CD4-positive, alpha-beta memory T cell (primary cell): Measurements from ENCODE around the gene TMCC2. TPM values are rescaled to one million over a fixed set of nuclear protein-coding genes. Genes with fewer than 3 reads are reported as not detected.

Experiments
- CTCF ChIA-PET: fragments of 350-600 bp; sonication (Branson Sonifier 250); formaldehyde crosslinking; loops from one replicate; lab custom pipeline; 2021; ENCODE audit warnings: inconsistent platforms; ENCODE audit not compliant: partially characterized antibody; lab: Charles Lee
- POLR2A ChIA-PET: fragments of 350-600 bp; sonication (Branson Sonifier 250); formaldehyde crosslinking; loops from one replicate; lab custom pipeline; 2021; ENCODE audit not compliant: partially characterized antibody; lab: Charles Lee
- DNase-seq, 5 donors: peaks; one replicate each; pipeline versions ENCODE4 v3.0.0 to v3.0.0-alpha.2; 2020 to 2022; ENCODE audit warnings: mixed read lengths in 1 of 5
- H3K27ac ChIP-seq: one replicate; pipeline ENCODE4 v1.7.0; 2013; ENCODE audit warnings: low read depth, low read length
- H3K27me3 ChIP-seq: 2 replicates; pipeline ENCODE4 v1.7.0; 2013; ENCODE audit warnings: mild to moderate bottlenecking, low read length, moderate library complexity; ENCODE audit not compliant: insufficient read depth
- H3K36me3 ChIP-seq: 2 replicates; pipeline ENCODE4 v1.7.0; 2013; ENCODE audit warnings: mild to moderate bottlenecking, low read length, moderate library complexity; ENCODE audit not compliant: insufficient read depth
- H3K4me1 ChIP-seq: 2 replicates; pipeline ENCODE4 v1.7.0; 2013; ENCODE audit warnings: mild to moderate bottlenecking, low read length, moderate library complexity; ENCODE audit not compliant: insufficient read depth
- H3K4me3 ChIP-seq, 2 donors: one replicate each; pipeline ENCODE4 v1.7.0; 2013; ENCODE audit warnings: low read length in 2 of 2, mild to moderate bottlenecking in 1 of 2
- H3K9me3 ChIP-seq, 2 donors: one replicate each; pipeline ENCODE4 v1.7.0; 2013; ENCODE audit warnings: low read length in 2 of 2, control low read depth in 1 of 2; ENCODE audit not compliant: control insufficient read depth in 1 of 2
- H3K27ac Mint-ChIP-seq, 7 donors: one replicate each; pipeline ENCODE4 v1.8.0; 2020 to 2021; ENCODE audit warnings: mixed read lengths in 7 of 7, mild to moderate bottlenecking in 6 of 7, inconsistent platforms in 3 of 7, moderate library complexity in 3 of 7
- H3K27me3 Mint-ChIP-seq, 2 donors: one replicate each; pipeline ENCODE4 v1.8.0; 2020 to 2021; ENCODE audit warnings: mixed read lengths in 2 of 2
- H3K36me3 Mint-ChIP-seq, 2 donors: one replicate each; pipeline ENCODE4 v1.8.0; 2020 to 2021; ENCODE audit warnings: mixed read lengths in 2 of 2, inconsistent platforms in 1 of 2, mild to moderate bottlenecking in 1 of 2
- H3K4me1 Mint-ChIP-seq, 4 donors: one replicate each; pipeline ENCODE4 v1.8.0; 2020 to 2021; ENCODE audit warnings: mixed read lengths in 4 of 4, mild to moderate bottlenecking in 1 of 4
- H3K4me3 Mint-ChIP-seq, 8 donors: one replicate each; pipeline ENCODE4 v1.8.0; 2020 to 2021; ENCODE audit warnings: mixed read lengths in 8 of 8, mild to moderate bottlenecking in 7 of 8, moderate library complexity in 6 of 8, inconsistent platforms in 3 of 8
- H3K9me3 Mint-ChIP-seq, 8 donors: one replicate each; pipeline ENCODE4 v1.8.0; 2020 to 2021; ENCODE audit warnings: mixed read lengths in 8 of 8, mild to moderate bottlenecking in 5 of 8, inconsistent platforms in 3 of 8, moderate library complexity in 1 of 8
- intact Hi-C: fragments of 100-400 bp; cut with micrococcal nuclease; formaldehyde crosslinking; loops from one replicate; pipeline ENCODE4 v1.15.1; 2023
- polyA plus RNA-seq, 2 donors: library from polyadenylated mRNA; unstranded; fragments of 300-500 nt; fragmentation: Illumina TruSeq; gene quantifications; one replicate each; pipeline ENCODE4 v1.2.3, GENCODE V29; 2021
- total RNA-seq, 2 experiments: library from RNA; stranded (reverse); gene quantifications; one replicate each; pipeline ENCODE4 v1.2.3, GENCODE V29; 2021

Gene TMCC2
- total and polyA plus RNA-seq, 4 experiments from 2014 or later: 0.27 to 1.2 (median 0.76) TPM

GRCh38 chr1:205187420-205187819, 40.3 kb upstream of the TMCC2 start:
- ChIA-PET CTCF (interaction anchor here (1.4 kb wide), 1 partner anchor 11 kb away, joined by 3 read pairs; no protein-coding TSS in a partner anchor), POLR2A (interaction anchor here (1.1 kb wide), 1 partner anchor 41 kb away, joined by 4 read pairs; no protein-coding TSS in a partner anchor)
- Histone ChIP-seq H3K4me3 (no peak overlapping the region), H3K27ac (no peak overlapping the region), H3K36me3 (peaks cover 6% of the 10 kb centered on the region), H3K27me3 (no peaks in the 10 kb centered on the region), H3K4me1 (peaks cover 30% of the 10 kb centered on the region), H3K9me3 (no peaks in the 10 kb centered on the region)
- no peaks in the 10 kb centered on the region for H3K27me3 Mint-ChIP-seq
- no peak overlapping the region for H3K4me3 Mint-ChIP-seq
- no peaks in the 10 kb centered on the region for H3K9me3 Mint-ChIP-seq
- peak overlapping the region in 1 of 7 donors; percentile 55 for H3K27ac Mint-ChIP-seq
- DNase-seq: no peak
- intact Hi-C loops: no loop called here
- peaks cover 10 to 33% of the 10 kb centered on the region in 2 donors for H3K36me3 Mint-ChIP-seq
- H3K4me1 Mint-ChIP-seq: peaks cover 42 to 69% (median 62%) of the 10 kb centered on the region in 4 donors

DNA sequence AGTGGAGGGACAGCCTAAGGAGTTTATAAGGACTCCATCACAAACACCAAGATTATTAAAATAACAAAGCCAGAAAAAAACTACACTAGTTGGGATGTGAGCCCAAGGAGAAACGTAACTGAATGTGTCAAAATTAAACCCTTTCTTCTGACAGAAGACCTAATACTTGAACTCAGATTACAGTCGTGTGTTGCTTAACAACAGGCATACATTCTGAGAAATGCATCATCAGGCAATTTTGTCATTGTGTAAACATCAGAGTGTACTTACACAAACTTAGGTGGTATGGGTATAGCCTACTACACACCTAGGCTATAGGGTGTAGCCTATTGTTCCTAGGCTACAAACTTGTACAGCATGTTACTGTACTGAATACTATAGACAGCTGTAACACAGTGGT, 39.6 kb upstream of the TMCC2 start:
- no peaks in the 10 kb centered on the region for H3K9me3 Mint-ChIP-seq
- intact Hi-C loops: no loop called here
- H3K4me3 ChIP-seq: no peak overlapping the region
- peaks cover 30% of the 10 kb centered on the region for H3K4me1 ChIP-seq
- H3K36me3 ChIP-seq: peaks cover 6% of the 10 kb centered on the region
- peaks cover 5 to 28% of the 10 kb centered on the region in 2 donors for H3K36me3 Mint-ChIP-seq
- no peak overlapping the region for H3K27ac ChIP-seq
- no peaks in the 10 kb centered on the region for H3K27me3 Mint-ChIP-seq
- no peaks in the 10 kb centered on the region for H3K9me3 ChIP-seq
- CTCF ChIA-PET: interaction anchor here (1.4 kb wide), 1 partner anchor 12 kb away, joined by 3 read pairs; no protein-coding TSS in a partner anchor
- H3K27me3 ChIP-seq: no peaks in the 10 kb centered on the region
- POLR2A ChIA-PET: no interaction called here
- peaks cover 40 to 72% (median 62%) of the 10 kb centered on the region in 4 donors for H3K4me1 Mint-ChIP-seq
- no peak overlapping the region for H3K27ac Mint-ChIP-seq
- no peak for DNase-seq
- H3K4me3 Mint-ChIP-seq: no peak overlapping the region

GRCh38 chr1:205188596-205188995, 39.1 kb upstream of the TMCC2 start:
- CTCF ChIA-PET: interaction anchor here (1.4 kb wide), 1 partner anchor 13 kb away, joined by 3 read pairs; no protein-coding TSS in a partner anchor
- peaks cover 40 to 71% (median 60%) of the 10 kb centered on the region in 4 donors for H3K4me1 Mint-ChIP-seq
- peaks cover 26% of the 10 kb centered on the region for H3K4me1 ChIP-seq
- H3K36me3 Mint-ChIP-seq: peaks cover 3 to 26% of the 10 kb centered on the region in 2 donors
- H3K4me3 Mint-ChIP-seq: no peak overlapping the region
- H3K27me3 ChIP-seq: no peaks in the 10 kb centered on the region
- no peak overlapping the region for H3K4me3 ChIP-seq
- no peak overlapping the region for H3K27ac ChIP-seq
- peaks cover 0 to 3% (median 0%) of the 10 kb centered on the region in 8 donors for H3K9me3 Mint-ChIP-seq
- POLR2A ChIA-PET: no interaction called here
- no peaks in the 10 kb centered on the region for H3K9me3 ChIP-seq
- no peak overlapping the region for H3K27ac Mint-ChIP-seq
- no peaks in the 10 kb centered on the region for H3K27me3 Mint-ChIP-seq
- DNase-seq: no peak
- intact Hi-C loops: no loop called here
- H3K36me3 ChIP-seq: peaks cover 6% of the 10 kb centered on the region

DNA sequence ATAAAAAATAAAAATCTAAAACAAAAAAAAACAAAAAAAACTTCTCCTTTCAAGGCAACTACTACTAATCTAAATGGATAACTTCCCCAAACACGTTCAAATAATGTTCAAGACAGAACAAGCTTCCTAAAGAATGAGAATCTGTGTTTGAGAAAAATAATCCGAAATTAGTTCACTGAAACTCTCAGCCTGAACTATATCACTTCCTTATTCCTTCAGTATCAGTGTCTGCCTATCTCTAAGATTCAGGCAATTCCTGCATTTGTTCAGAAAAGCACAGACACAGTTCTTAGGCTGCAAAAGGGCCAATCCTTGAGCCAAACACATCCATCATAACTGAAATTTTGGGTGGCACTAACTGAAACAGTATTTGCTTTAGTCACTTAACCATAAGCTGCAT, 38.6 kb upstream of the TMCC2 start:
- intact Hi-C loops: no loop called here

GRCh38 chr1:205190845-205191577, 36.7 kb upstream of the TMCC2 start:
- Histone ChIP-seq H3K4me1 (peaks cover 14% of the 10 kb centered on the region), H3K27me3 (no peaks in the 10 kb centered on the region), H3K27ac (no peak overlapping the region), H3K9me3 (no peaks in the 10 kb centered on the region), H3K4me3 (no peak overlapping the region), H3K36me3 (peaks cover 6% of the 10 kb centered on the region)
- peaks cover 0 to 9% (median 2%) of the 10 kb centered on the region in 8 donors for H3K9me3 Mint-ChIP-seq
- H3K27me3 Mint-ChIP-seq: no peaks in the 10 kb centered on the region
- ChIA-PET POLR2A (no interaction called here), CTCF (interaction anchor here (0.6 kb wide), 1 partner anchor 38 kb away, joined by 4 read pairs; no protein-coding TSS in a partner anchor)
- no peak overlapping the region for H3K4me3 Mint-ChIP-seq
- DNase-seq: no peak
- H3K27ac Mint-ChIP-seq: peak overlapping the region in 2 of 7 donors; percentile 65 to 70
- intact Hi-C loops: no loop called here
- H3K4me1 Mint-ChIP-seq: peaks cover 36 to 71% (median 61%) of the 10 kb centered on the region in 4 donors
- peaks cover 12 to 29% of the 10 kb centered on the region in 2 donors for H3K36me3 Mint-ChIP-seq

More for the DNA sequence above, 38.6 kb upstream of the TMCC2 start:
- Histone ChIP-seq H3K27me3 (no peaks in the 10 kb centered on the region), H3K36me3 (peaks cover 6% of the 10 kb centered on the region), H3K4me3 (no peak overlapping the region), H3K4me1 (peaks cover 21% of the 10 kb centered on the region), H3K27ac (no peak overlapping the region), H3K9me3 (no peaks in the 10 kb centered on the region)
- Mint-ChIP-seq H3K36me3 (peaks cover 7 to 28% of the 10 kb centered on the region in 2 donors), H3K9me3 (peaks cover 0 to 7% (median under 1%) of the 10 kb centered on the region in 8 donors), H3K4me3 (no peak overlapping the region), H3K4me1 (peaks cover 36 to 71% (median 59%) of the 10 kb centered on the region in 4 donors), H3K27me3 (no peaks in the 10 kb centered on the region), H3K27ac (no peak overlapping the region)
- ChIA-PET CTCF (no interaction called here), POLR2A (no interaction called here)
- no peak for DNase-seq

- Mint-ChIP-seq H3K4me1 (peaks cover 35 to 66% (median 58%) of the 10 kb centered on the region in 4 donors), H3K36me3 (peaks cover 12 to 25% of the 10 kb centered on the region in 2 donors), H3K9me3 (peaks cover 0 to 9% (median 2%) of the 10 kb centered on the region in 8 donors), H3K27ac (no peak overlapping the region), H3K27me3 (no peaks in the 10 kb centered on the region), H3K4me3 (peak overlapping the region in 1 of 8 donors; percentile 13)
- Histone ChIP-seq H3K4me3 (no peak overlapping the region), H3K4me1 (peaks cover 14% of the 10 kb centered on the region), H3K27me3 (no peaks in the 10 kb centered on the region), H3K9me3 (no peaks in the 10 kb centered on the region), H3K27ac (no peak overlapping the region), H3K36me3 (peaks cover 6% of the 10 kb centered on the region)
- CTCF ChIA-PET: interaction anchor here (1.0 kb wide), 1 partner anchor 12 kb away, joined by 3 read pairs; no protein-coding TSS in a partner anchor
- DNase-seq: no peak
- intact Hi-C loops: no loop called here
- POLR2A ChIA-PET: no interaction called here
These were observed 36.1 kb upstream of the TMCC2 start for GRCh38 chr1:205191622-205192021.

- Mint-ChIP-seq H3K36me3 (peaks cover 16 to 19% of the 10 kb centered on the region in 2 donors), H3K27me3 (no peaks in the 10 kb centered on the region), H3K27ac (no peak overlapping the region), H3K9me3 (peaks cover 0 to 9% (median 2%) of the 10 kb centered on the region in 8 donors), H3K4me3 (no peak overlapping the region), H3K4me1 (peaks cover 33 to 67% (median 54%) of the 10 kb centered on the region in 4 donors)
- DNase-seq: no peak
- H3K27me3 ChIP-seq: no peaks in the 10 kb centered on the region
- H3K36me3 ChIP-seq: peaks cover 3% of the 10 kb centered on the region
- H3K4me1 ChIP-seq: peaks cover 14% of the 10 kb centered on the region
- CTCF ChIA-PET: interaction anchor here (1.0 kb wide), 1 partner anchor 13 kb away, joined by 3 read pairs; no protein-coding TSS in a partner anchor
- no peak overlapping the region for H3K4me3 ChIP-seq
- no peak overlapping the region for H3K27ac ChIP-seq
- H3K9me3 ChIP-seq: no peaks in the 10 kb centered on the region
- POLR2A ChIA-PET: no interaction called here
- intact Hi-C loops: no loop called here
These were observed 35.5 kb upstream of the TMCC2 start for GRCh38 chr1:205192287-205192686.
